Loucy (cell line): ENCODE results near the gene IMPG1.

ENCODE experiments used
- CTCF ChIP-seq: fragments of 200-600 bp; sonication (generic); conservative IDR thresholded peaks from 2 replicates; pipeline ENCODE4 v1.5.1; 2014; ENCODE audit warnings: mild to moderate bottlenecking, antibody characterized with exemption, low read length
- EZH2phosphoT487 ChIP-seq: fragments of 200-600 bp; IDR thresholded peaks from 2 replicates; pipeline ENCODE4 v1.6.1; 2018; ENCODE audit warnings: antibody characterized with exemption, mild to moderate bottlenecking, moderate library complexity, borderline replicate concordance

- no peak for TF ChIP-seq CTCF
- TF ChIP-seq EZH2phosphoT487, result no peak
These were observed 189.7 kb downstream of the IMPG1 start for GRCh38 chr6:75882734-75883133.
